LHCN-M2 (cell line): ENCODE results near the gene IRF9. TPM values are rescaled to one million over a fixed set of nuclear protein-coding genes. Genes with fewer than 3 reads are reported as not detected.
A peak's percentile ranks its signal among the peaks of the same experiment; 100 is the strongest.

Experiments used
- DNase-seq: peaks from one replicate; pipeline ENCODE4 v3.0.0-alpha.2; 2012; ENCODE audit warnings: low read depth
- polyA plus RNA-seq: library from polyadenylated mRNA; unstranded; fragments of >200 nt; gene quantifications from one replicate; pipeline ENCODE4 v1.2.1, GENCODE V29; 2012; ENCODE audit warnings: missing spikeins
- total RNA-seq: library from RNA; depleted of rRNA; stranded (reverse); fragments of >200 nt; gene quantifications from 2 replicates; pipeline ENCODE4 v1.2.3, GENCODE V29; 2014; rRNA removed

IRF9 gene, protein sequence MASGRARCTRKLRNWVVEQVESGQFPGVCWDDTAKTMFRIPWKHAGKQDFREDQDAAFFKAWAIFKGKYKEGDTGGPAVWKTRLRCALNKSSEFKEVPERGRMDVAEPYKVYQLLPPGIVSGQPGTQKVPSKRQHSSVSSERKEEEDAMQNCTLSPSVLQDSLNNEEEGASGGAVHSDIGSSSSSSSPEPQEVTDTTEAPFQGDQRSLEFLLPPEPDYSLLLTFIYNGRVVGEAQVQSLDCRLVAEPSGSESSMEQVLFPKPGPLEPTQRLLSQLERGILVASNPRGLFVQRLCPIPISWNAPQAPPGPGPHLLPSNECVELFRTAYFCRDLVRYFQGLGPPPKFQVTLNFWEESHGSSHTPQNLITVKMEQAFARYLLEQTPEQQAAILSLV
- total RNA-seq = 43.3 and 70.1 TPM in 2 replicates
- polyA plus RNA-seq = 48.6 TPM

DNA sequence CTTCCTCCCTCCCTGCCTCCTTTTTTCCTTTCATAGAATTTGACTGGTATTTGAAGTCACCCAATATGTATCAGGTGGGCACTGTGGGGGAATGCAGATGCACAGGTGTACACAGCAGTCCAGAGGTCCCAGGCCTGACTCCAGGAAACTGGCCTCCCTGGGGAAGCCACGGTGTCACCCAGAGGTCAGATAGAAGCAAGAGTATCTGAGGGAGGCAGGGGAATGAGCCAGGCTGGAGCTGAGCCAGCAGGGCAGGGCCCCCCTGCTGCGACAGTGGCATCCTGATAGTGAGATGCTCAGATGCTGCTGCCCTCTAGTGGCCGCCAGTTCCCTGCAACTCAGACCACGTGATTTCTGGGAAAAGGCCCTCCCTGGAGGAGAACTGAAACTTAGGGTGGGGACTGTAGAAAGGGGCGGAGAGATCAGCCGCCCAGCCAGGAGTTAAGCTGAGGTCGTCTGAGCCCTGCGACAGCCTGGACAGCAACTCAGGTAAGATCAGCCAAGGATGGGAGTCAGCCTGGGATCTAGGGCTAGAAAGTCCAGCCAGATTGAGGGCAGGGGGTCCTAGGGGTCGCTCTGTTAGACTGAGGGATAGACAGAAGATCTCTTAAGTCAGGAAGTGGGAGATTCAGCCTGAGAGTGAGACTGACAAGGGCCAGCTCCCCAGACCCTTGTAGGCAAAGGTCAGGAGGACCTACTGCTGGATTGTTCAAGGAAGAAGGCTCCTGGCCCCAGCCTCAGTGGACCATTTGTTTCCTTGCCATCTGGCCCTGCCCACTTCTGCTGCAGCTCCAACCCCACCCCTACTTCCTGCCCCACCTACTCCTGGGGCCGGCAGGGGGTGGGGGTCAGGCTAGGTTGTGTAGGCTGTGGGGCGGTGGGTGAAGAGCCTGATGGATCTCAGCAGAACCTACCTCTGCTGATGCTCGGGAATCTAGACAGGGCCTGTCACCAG lies at the start of gene IRF9:
Gene IRF9 (plus strand): TSS at position 416 of the 955 bp plus-strand sequence. CDS start 880 bp downstream, outside the sequence.
- peak; percentile 94 for DNase-seq

DNA sequence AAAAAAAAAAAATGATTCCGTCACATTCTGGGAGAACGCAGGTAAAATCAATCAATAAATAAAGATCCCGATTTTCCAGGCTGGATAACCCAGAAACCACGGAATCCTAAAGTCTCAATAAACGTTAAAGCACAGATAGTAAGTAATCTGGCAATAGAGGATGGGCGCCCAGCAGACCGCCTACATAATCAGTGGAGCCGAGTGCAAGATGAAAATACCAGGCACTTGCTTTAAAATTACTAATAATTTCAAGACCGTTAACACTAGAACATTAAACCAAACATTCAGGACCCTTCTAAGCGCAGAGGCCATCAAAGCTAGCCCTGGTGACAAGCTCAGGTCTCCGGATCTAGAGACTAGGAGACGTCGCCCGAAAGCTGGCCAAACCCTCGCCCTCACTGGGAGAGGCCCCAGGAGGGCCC lies 47.7 kb upstream of the IRF9 start:
- no peak for DNase-seq

DNA sequence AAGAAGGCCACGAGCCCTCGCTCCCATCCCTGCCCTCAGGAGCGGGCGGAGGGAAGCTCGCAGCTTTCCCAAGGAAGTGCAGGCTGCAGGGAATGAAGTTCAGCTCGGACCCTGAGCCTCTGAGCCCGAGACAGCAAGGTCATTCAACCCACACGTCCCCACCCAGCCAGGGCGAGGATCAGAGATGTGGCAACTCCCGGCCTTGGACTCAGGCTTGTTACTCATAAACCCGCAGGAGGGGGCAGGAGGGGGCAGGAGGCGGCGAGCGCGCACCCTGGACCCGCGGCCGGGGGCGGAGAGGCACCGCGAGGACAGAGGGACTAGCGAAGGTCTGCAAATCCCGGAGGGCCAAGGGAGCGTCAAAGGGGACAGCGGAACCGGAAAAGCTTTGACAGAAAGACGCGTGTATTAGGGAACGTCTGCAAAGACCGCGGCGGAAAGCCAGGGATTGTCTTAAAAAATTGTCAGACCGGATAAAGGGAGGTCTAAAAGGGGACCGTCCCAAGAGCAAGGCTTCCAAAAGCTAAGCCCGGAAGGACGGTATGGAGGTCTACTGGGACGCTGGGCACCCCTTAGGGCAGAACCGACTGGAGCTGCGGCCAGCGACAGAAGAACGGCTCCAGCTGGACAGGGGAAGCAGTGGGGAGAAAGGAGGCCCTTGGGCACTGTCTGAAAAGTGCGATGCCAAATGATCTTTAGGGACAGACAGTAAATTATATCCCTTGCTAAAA lies 47.1 kb upstream of the IRF9 start:
- DNase-seq = peak; percentile 91

DNA sequence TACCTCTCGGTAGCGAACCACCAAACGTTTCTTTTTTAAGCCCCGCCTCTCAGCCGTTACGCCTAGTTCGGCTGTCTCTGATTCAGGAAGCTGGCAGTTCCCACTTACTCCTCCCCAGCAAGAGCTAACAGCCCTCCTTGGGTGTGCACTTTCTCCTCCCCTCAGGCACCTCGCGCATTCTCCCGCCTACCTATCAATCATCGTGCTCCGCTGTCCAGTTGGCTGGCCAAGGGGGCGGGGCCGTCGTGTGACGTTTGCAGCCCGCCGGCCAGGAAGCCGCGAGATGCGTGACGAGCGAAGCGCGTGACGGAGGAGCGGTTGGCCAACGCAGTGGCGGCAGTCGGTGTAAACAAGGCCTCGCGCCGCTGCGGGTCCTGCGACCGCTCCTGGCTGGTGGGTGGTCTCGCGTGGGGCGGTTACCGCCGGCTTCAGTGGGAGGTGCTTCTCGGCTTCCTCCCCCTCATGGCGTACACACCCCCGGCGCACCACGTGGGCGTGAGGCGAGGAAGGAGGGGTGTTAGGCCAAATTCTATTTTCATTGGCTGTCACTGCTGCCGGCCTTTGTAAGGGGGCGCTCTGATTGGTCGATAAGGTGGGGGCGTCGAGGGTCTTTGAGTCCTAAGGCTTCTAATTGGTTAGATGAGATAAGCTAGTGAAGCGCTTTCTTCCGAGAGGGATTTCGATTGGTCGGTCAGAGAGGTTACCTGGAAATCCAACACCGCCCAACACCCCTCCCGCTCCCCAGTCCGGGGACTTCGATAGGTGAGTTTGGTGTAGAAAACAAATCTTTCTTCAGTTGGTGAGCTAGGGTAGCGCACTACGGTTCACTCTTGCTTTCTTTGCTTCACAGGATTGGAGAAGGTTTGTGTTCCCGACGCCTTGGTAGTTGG lies 46.3 kb upstream of the IRF9 start, which contains the start of the genes DCAF11 and NRL:
Gene DCAF11 (plus strand): TSS at position 246 of the 890 bp plus-strand sequence. CDS start 818 bp downstream, outside the sequence.
Gene NRL (minus strand): TSS at position 418 of the 890 bp plus-strand sequence. CDS start 32,101 bp downstream, outside the sequence.
- DNase-seq = peak; percentile 100

DNA sequence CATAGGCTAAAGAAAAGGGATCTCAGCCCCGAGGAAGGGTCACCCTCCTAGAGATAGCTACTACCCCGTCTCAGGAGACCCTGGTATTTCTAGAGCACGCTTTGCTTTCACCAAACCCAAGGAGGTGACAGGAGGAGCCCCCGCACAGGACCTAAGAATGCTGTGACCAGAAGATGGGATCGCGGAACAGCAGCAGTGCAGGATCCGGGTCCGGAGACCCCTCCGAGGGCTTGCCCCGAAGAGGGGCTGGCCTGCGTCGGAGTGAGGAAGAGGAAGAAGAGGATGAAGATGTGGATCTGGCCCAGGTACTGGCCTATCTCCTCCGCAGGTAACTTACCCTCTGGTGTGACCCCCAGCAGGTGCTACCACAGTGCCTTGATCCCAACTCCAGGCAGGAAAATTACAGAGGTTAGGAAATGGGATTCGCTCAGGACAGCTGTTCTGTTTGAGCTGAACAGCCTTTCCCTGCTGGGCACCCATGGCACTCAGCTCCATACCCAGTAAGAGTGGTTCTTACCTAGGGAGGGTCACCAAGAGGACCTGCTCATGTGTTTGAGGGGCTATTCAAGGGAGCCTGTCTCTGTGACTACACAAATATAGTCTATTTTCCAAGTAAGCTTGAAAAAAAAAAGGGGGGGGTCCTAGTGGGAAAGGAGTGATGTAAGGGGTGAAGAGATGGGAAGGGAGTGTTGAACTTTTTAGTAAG lies 45.5 kb upstream of the IRF9 start:
- DNase-seq = no peak

DNA sequence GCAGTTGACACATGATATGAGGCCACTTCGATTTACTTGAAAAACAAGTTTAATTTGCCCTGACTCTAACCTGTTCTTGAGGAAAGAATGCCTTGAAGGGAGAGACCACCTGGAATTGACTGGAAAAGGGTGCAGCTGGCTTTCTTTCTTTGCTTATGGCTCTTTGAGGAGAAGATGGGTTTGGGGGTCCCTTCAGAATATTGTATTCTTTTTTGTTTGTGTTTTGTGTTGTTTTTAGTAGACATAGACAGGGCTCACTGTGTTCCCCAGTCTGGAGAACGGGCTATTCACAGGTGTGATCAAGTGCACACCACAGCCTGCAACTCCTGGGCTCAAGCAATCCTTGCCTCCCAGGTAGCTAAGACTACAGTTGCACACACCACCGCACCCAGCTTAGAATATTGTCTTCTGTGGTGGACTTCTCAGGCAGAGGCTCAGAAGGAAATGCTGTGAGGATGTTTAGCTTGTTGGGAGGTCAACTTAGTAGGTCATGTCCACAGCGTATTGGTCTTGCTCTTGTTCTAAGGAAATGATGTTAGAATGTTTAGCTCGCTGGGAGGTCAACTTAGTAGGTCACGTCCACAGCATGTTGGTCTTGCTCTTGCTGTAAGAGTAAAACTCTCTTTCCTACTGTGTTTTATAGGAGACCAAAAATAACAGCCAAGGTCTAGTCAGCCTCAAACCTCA lies 44.8 kb upstream of the IRF9 start:
- no peak for DNase-seq

DNA sequence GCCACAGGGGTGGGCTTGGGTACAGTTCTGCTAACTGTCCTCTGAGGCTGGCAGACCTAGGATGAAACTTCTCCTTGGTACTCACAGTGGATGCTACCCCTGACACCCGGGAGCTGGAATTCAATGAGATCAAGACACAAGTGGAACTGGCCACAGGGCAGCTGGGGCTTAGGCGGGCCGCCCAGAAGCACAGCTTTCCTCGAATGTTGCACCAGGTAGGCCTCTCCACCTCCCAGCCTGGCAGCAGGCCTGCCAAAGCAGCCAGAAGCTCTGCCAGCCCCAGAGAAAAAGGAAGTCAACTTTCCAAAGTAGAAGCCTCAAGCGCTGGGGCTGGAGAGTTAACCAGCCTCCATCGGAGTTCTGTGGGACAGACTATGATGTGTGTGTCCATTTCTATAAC lies 43.9 kb upstream of the IRF9 start:
- DNase-seq = no peak

DNA sequence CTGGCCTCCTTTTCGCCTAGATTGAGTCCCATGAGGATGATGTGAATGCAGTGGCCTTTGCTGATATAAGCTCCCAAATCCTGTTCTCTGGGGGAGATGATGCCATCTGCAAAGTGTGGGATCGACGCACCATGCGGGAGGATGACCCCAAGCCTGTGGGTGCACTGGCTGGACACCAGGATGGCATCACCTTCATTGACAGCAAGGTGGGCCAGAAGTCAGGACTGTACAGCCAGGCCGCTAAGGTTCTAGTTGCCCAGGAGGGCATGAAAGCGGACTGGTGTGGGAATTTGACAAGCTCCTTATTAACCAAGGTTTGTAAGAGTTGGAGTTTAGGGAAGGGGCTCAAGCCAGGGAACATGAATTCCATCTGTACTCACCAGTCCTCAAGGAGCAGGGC lies 41.4 kb upstream of the IRF9 start:
- no peak for DNase-seq

DNA sequence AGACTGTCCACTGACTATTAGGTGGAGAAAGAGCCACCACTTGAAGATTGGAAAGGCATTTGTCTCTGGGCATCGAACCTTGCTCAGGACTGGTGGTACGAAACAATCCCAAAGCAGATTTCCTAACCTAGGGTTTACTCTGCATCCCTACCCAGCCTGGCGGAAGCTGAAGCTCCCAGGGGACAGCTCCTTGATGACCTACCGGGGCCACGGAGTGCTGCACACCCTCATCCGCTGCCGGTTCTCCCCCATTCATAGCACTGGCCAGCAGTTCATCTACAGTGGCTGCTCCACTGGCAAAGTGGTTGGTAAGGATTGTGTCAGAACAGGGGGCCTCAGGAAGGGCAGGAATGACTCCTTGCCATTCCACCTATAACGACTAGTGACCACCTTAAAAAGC lies 39.9 kb upstream of the IRF9 start:
- no peak for DNase-seq

DNA sequence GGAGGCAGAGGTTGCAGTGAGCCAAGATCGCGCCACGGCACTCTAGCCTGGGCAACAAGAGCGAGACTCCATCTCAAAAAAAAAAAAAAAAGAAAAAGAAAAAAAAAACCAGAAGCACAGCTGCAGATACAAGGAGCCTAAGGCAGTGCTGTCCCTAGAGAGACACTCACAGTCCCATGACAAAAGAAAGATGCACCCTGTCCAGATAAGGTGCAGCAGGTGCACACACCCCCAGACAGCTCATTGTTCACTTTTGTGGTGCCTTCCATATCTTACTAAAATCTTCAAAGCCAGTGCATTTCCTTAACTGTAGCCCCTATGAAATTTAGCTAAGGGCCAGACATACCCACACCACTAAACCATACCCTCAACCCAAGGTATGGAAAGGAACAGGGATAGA lies 38.6 kb upstream of the IRF9 start:
- DNase-seq = no peak

DNA sequence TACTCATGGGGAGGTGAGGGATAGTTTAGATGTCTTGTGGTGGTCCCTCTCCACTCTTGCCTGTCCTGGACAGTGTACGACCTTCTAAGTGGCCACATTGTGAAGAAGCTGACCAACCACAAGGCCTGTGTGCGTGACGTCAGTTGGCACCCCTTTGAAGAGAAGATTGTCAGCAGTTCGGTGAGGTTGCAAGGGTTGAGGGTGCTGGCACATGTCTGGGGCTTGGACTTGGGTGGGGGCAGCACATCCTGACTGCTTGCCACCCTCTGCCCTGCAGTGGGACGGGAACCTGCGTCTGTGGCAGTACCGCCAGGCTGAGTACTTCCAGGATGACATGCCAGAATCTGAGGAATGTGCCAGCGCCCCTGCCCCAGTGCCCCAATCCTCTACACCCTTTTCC lies 38.2 kb upstream of the IRF9 start:
- no peak for DNase-seq

DNA sequence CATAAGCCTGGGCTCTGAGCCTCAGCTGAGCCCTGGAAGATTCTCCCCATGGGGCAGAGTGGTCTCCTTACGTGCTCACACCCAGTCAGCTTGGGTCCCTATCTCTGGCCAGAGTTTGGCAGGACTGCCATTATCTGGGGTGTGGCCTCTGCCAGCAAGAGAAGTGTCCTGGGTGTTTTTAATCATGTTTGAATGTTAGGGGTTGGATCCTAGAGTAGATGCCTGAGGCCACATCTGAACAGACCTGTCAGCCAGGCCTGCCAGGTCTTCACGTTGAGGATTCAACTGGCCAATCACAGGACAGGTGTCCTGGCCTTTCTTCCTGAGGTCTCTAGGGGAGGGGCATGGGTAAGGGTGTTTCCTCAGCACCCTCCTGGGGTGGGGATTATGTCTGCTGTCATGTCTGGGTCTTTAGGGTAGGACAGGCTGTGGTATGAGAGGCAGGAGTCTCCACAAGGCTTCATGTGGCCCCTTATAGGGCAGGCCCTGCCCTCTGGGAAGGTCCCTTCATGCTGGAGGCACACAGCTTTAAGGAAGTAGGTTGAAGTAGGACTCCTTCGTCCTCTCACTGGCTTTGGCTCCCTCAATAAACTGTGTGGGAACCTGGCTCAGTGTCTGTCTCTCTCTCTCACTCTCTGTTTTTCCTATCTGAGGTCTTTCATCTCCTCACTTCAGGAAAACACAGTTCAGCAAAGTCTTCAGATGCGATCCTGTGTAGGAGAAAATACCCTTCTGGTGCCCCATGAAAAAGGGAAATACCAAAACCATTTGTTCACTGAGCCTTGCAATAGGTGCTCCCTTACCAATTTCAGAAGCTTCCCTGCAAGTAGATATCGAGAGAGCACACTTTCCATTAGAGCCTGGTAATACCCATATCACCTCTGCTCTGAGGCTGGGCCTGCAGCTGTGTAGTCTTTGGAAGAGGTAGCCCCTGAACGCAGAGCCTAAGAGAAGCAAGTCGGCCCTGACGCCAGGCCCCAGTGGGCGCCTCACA lies 37.3 kb upstream of the IRF9 start:
- DNase-seq = no peak

DNA sequence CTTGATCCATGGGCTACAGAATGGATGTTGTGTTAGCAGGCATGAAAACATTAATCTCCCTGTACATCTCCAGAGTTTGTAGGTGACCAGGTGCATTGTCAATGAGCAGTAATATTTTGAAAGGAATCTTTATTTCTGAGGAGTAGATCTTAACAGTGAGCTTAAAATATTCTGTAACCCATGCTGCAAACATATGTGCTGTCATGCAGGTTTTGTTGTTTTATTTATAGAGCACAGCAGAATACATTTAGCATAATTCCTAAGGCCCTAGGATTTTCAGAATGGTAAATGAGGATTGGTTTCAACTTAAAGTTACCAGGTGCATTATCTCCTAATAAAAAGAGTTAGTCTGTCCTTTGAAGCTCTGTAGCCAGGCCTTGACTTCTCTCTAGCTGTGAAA lies 34.1 kb upstream of the IRF9 start:
- DNase-seq = no peak

DNA sequence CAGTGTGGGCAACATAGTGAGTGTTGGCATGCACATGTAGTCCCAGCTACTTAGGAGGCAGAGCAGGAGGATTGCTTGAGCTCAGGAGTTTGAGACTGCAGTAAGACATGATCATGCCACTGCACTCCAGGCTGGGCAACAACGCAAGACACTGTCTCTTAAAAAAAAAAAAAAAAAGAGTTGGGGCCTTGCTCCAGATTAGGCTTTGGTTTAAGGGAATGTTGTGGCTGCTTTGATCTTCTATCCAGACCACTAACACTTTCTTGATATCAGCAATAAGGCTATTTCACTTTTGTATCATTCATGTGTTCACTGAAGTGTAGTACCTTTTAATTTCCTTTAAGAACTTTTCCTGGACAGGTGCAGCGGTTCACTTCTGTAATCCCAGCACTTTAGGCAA lies 33.4 kb upstream of the IRF9 start:
- DNase-seq = no peak

DNA sequence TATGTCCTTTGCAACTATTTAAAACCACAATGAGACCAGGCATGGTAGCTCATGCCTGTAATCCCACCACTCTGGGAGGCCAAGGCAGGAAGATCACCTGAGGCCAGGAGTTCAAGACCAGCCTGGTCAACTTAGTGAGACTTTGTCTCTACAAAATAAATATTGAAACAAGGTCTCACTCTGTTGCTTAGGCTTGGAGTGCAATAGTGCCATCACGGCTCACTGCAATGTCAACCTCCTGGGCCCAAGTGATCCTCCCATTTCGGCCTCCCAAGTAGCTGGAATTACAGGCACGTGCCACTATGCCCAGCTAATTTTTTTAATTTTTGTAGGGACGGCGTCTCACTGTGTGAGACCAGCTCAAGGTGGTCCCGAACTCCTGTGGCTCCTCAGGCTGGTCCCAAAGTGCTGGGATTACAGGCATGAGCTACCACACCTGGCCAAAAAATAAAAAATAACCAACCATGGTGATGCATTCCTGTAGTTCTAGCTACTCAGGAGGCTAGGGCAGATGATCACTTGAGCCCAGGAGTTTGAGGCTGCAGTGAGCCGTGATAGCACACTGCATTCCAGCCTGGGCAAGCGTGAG lies 31.6 kb upstream of the IRF9 start:
- DNase-seq = no peak

DNA sequence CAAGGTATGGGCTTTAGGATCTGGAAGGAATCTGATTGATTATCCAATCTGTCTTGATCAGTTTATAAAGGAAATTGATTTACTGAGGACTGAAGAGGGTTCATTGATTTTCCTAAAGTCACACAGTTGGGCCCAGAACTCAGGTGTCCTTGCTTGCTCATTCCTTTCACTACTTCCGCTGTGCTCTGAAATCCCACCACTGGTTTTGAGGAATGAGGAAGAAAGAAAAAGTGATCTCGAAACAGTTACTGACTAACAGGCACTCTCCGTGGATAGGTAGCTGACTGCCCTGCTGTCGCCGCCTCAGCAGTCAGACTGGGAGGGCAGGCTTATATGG lies 30.7 kb upstream of the IRF9 start, which contains the start of gene FITM1:
Gene FITM1 (plus strand): TSS at position 280 of the 337 bp plus-strand sequence. CDS start 905 bp downstream, outside the sequence.
- DNase-seq = no peak
